IMR-90 (cell line): Measurements from ENCODE around the gene AMIGO1. TPM values are rescaled to one million over a fixed set of nuclear protein-coding genes. Genes with fewer than 3 reads are reported as not detected.
A peak's percentile ranks its signal among the peaks of the same experiment; 100 is the strongest.

ENCODE experiments used
- ATAC-seq: fragments of 200-7000 bp; cut with Tn5 transposase; 2 replicates; pipeline ENCODE4 v1.9.1; 2020; ENCODE audit warnings: low read depth, mild to moderate bottlenecking, moderate library complexity
- BruUV-seq: library from RNA; stranded (reverse); fragments of 400-500 nt; replicated peaks from 2 replicates; lab custom pipeline; 2021; lab: Mats Ljungman, UMichigan
- CTCF ChIA-PET: fragments of 300-600 bp; formaldehyde crosslinking; extraction: SDS; loops from one replicate; lab custom pipeline; 2021; ENCODE audit warnings: antibody characterized with exemption; lab: Yijun Ruan, JAX
- POLR2A ChIA-PET: fragments of 300-600 bp; sonication (Branson Sonifier 250); formaldehyde crosslinking; loops from one replicate; lab custom pipeline; 2022; ENCODE audit warnings: antibody characterized with exemption; ENCODE audit not compliant: unreplicated experiment; lab: Charles Lee
- DNase-seq: peaks from one replicate; pipeline ENCODE4 v3.0.0; 2013
- H2AFZ ChIP-seq: replicated peaks from 2 replicates; pipeline ENCODE3; 2013; ENCODE audit warnings: low read length, mild to moderate bottlenecking; ENCODE audit not compliant: poor library complexity
- H2AK5ac ChIP-seq: 2 replicates; pipeline ENCODE4 v1.6.1; 2013; ENCODE audit warnings: low read depth, low read length, inconsistent platforms
- H2AK9ac ChIP-seq: replicated peaks from 2 replicates; pipeline ENCODE3; 2013; ENCODE audit warnings: mild to moderate bottlenecking, low read depth, low read length, moderate library complexity; ENCODE audit not compliant: poor library complexity
- H2BK120ac ChIP-seq: 2 replicates; pipeline ENCODE4 v1.6.1; 2013; ENCODE audit warnings: low read depth, low read length, inconsistent platforms
- H2BK15ac ChIP-seq: 3 replicates; pipeline ENCODE4 v1.6.1; 2013; ENCODE audit warnings: low read depth, low read length, inconsistent platforms
- H2BK20ac ChIP-seq: 2 replicates; pipeline ENCODE4 v1.6.1; 2013; ENCODE audit warnings: low read depth, mild to moderate bottlenecking, inconsistent platforms, low read length, moderate library complexity
- H2BK5ac ChIP-seq: 2 replicates; pipeline ENCODE4 v1.6.1; 2013; ENCODE audit warnings: mild to moderate bottlenecking, low read depth, low read length, inconsistent platforms; ENCODE audit not compliant: poor library complexity, severe bottlenecking
- H3K14ac ChIP-seq: replicated peaks from 2 replicates; pipeline ENCODE4 v1.6.1; 2013; ENCODE audit warnings: low read depth, low read length, inconsistent platforms
- H3K18ac ChIP-seq: 2 replicates; pipeline ENCODE4 v1.6.1; 2013; ENCODE audit warnings: low read depth, low read length, control low read depth
- H3K23ac ChIP-seq: 2 replicates; pipeline ENCODE4 v1.6.1; 2013; ENCODE audit warnings: low read depth, low read length, inconsistent platforms
- H3K27ac ChIP-seq: 2 replicates; pipeline ENCODE4 v1.5.1; 2013; ENCODE audit warnings: mild to moderate bottlenecking, control low read depth, low read length; ENCODE audit not compliant: insufficient read depth
- H3K27me3 ChIP-seq: 2 replicates; pipeline ENCODE4 v1.6.1; 2013; ENCODE audit warnings: low read length; ENCODE audit not compliant: control insufficient read depth, insufficient read depth
- H3K36me3 ChIP-seq: 2 replicates; pipeline ENCODE4 v1.6.1; 2013; ENCODE audit warnings: low read length, mixed read lengths; ENCODE audit not compliant: control insufficient read depth, insufficient read depth
- H3K4ac ChIP-seq: 2 replicates; pipeline ENCODE4 v1.6.1; 2013; ENCODE audit warnings: low read depth, low read length, inconsistent platforms
- H3K4me1 ChIP-seq: 2 replicates; pipeline ENCODE4 v1.6.1; 2013; ENCODE audit warnings: low read length, mixed read lengths; ENCODE audit not compliant: control insufficient read depth, insufficient read depth
- H3K4me2 ChIP-seq: 2 replicates; pipeline ENCODE4 v1.6.1; 2013; ENCODE audit warnings: low read depth, mild to moderate bottlenecking, control low read depth, low read length, moderate library complexity
- H3K4me3 ChIP-seq: 2 replicates; pipeline ENCODE4 v1.5.1; 2013; ENCODE audit warnings: low read depth, mild to moderate bottlenecking, control low read depth, low read length, moderate library complexity; ENCODE audit not compliant: insufficient read depth
- H3K56ac ChIP-seq: 2 replicates; pipeline ENCODE4 v1.6.1; 2013; ENCODE audit warnings: low read length, inconsistent platforms; ENCODE audit not compliant: insufficient read depth; ENCODE audit errors: extremely low read depth
- H3K79me1 ChIP-seq, 2 experiments: 2 replicates each; pipeline ENCODE4 v1.6.1; 2013; ENCODE audit warnings: low read length in 2 of 2, inconsistent platforms in 1 of 2, low read depth in 1 of 2
- H3K9ac ChIP-seq: 2 replicates; pipeline ENCODE4 v1.6.1; 2013; ENCODE audit warnings: low read depth, low read length, control low read depth
- H3K9me1 ChIP-seq: 2 replicates; pipeline ENCODE4 v1.6.1; 2013; ENCODE audit warnings: low read length, inconsistent platforms; ENCODE audit not compliant: insufficient read depth
- H3K9me3 ChIP-seq: 2 replicates; pipeline ENCODE4 v1.6.1; 2013; ENCODE audit warnings: low read length; ENCODE audit not compliant: control insufficient read depth, insufficient read depth
- H4K20me1 ChIP-seq: 2 replicates; pipeline ENCODE4 v1.6.1; 2013; ENCODE audit warnings: low read length, inconsistent platforms; ENCODE audit not compliant: insufficient read depth
- H4K5ac ChIP-seq: 2 replicates; pipeline ENCODE4 v1.6.1; 2013; ENCODE audit warnings: mild to moderate bottlenecking, low read depth, low read length, control low read depth
- H4K8ac ChIP-seq, 2 experiments: 2 replicates each; pipeline ENCODE4 v1.6.1; 2013; ENCODE audit warnings: low read depth in 2 of 2, low read length in 2 of 2, control low read depth in 1 of 2, inconsistent platforms in 1 of 2
- H4K91ac ChIP-seq: 2 replicates; pipeline ENCODE4 v1.6.1; 2013; ENCODE audit warnings: low read depth, low read length, inconsistent platforms; ENCODE audit not compliant: insufficient read depth
- CTCF ChIP-seq: conservative IDR thresholded peaks from 2 replicates; pipeline ENCODE4 v1.5.1; 2012; ENCODE audit warnings: mild to moderate bottlenecking, low read depth, low read length, improper control_type of control experiment
- FOS ChIP-seq: fragments of 150-350 bp; IDR thresholded peaks from 2 replicates; pipeline ENCODE4 v1.6.1; 2016; ENCODE audit warnings: low read depth, low read length
- MAZ ChIP-seq: IDR thresholded peaks from 2 replicates; pipeline ENCODE4 v1.6.1; 2012; ENCODE audit warnings: low read depth, mild to moderate bottlenecking, low read length, improper control_type of control experiment, moderate library complexity, borderline replicate concordance
- RAD21 ChIP-seq: IDR thresholded peaks from 2 replicates; pipeline ENCODE4 v1.6.1; 2012; ENCODE audit warnings: low read length, improper control_type of control experiment
- SMC3 ChIP-seq: fragments of 150-350 bp; IDR thresholded peaks from 2 replicates; pipeline ENCODE4 v1.6.1; 2016; ENCODE audit warnings: low read depth, mild to moderate bottlenecking, antibody characterized with exemption, low read length, moderate library complexity
- WGBS, 2 experiments: methylation state at CpG; one replicate each; pipeline versions ENCODE4 v1.1.5 to v1.1.7; 2013; ENCODE audit warnings: missing lambda C conversion rate in 2 of 2; ENCODE audit not compliant: insufficient read length in 1 of 2; ENCODE audit errors: extremely low coverage in 2 of 2; 5-methylcytosine and 5-hydroxymethylcytosine counted together
- dilution Hi-C: fragments of 300-500 bp; cut with HindIII; formaldehyde crosslinking; loops from one replicate; pipeline ENCODE4 v1.14.3; 2018; ENCODE audit warnings: low sequenced_read_pairs; ENCODE audit not compliant: unreplicated experiment
- in situ Hi-C: fragments of 300-500 bp; cut with MboI; formaldehyde crosslinking; loops from 3 replicates; pipeline ENCODE4 v1.14.3; 2019; ENCODE audit warnings: low sequenced_read_pairs, inconsistent platforms, mixed read lengths
- intact Hi-C: fragments of 100-400 bp; cut with micrococcal nuclease; formaldehyde crosslinking; loops from 2 replicates; pipeline ENCODE4 v1.10.0; 2022
- polyA plus RNA-seq, 3 experiments: library from polyadenylated mRNA; depleted of rRNA; stranded (reverse); fragments of >200 nt; gene quantifications; 2 replicates each; pipeline ENCODE4 v1.2.3, GENCODE V29; 2012; ENCODE audit warnings: low replicate concordance in 1 of 3
- total RNA-seq: library from RNA; depleted of rRNA; stranded (reverse); fragments of >200 nt; gene quantifications from 2 replicates; pipeline ENCODE4 v1.2.3, GENCODE V29; 2012

Gene AMIGO1
- total and polyA plus RNA-seq, 2 of the 4 experiments (the other 2 are of a cell fraction), result 1.5 to 1.6 TPM

- Histone ChIP-seq H3K14ac (no peak overlapping the region), H3K4me2 (peak overlapping the region; percentile 38), H3K9me3 (no peaks in the 10 kb centered on the region), H3K9ac (no peak overlapping the region), H3K4ac (peak overlapping the region; percentile 83), H4K8ac (peak overlapping the region; percentile 71 to 95), H4K5ac (peak overlapping the region; percentile 67), H3K27ac (peak overlapping the region; percentile 30), H3K18ac (no peak overlapping the region), H2BK5ac (no peak overlapping the region), H3K79me1 (no peaks in the 10 kb centered on the region), H3K9me1 (no peaks in the 10 kb centered on the region; the same call in 1 of the 2 replicates), H4K20me1 (no peaks in the 10 kb centered on the region), H2BK20ac (peak overlapping the region; percentile 31; the same call in 1 of the 2 replicates), H2AFZ (peak overlapping the region; percentile 88), H2BK120ac (peak overlapping the region; percentile 63; the same call in 1 of the 2 replicates), H3K27me3 (peaks cover 5% of the 10 kb centered on the region), H3K4me3 (no peak overlapping the region), H3K56ac (0 out of 2 replicates have a peak overlapping the region, but pooled peaks have one; percentile 1), H2AK5ac (peak overlapping the region; percentile 91), H3K36me3 (no peaks in the 10 kb centered on the region), H4K91ac (peak overlapping the region; percentile 71), H2AK9ac (peak overlapping the region; percentile 89), H3K4me1 (peaks cover 7% of the 10 kb centered on the region), H2BK15ac (peak overlapping the region; percentile 72; the same call in 2 of the 3 replicates), H3K23ac (no peak overlapping the region)
- DNase-seq (peak; percentile 68), ATAC-seq (peak; percentile 95)
- intact Hi-C loops, result loop anchor here (1.0 to 5.0 kb wide), 6 partner anchors 34 to 270 kb away; partner anchors contain the start of genes CYB561D1 and PSMA5
- 17% methylated on average over 1 of the region's 12 CpGs; no CpG with 5 or more reads in 1 of the 2 experiments for WGBS, 2 experiments
- ChIA-PET POLR2A (interaction anchor here (0.6 kb wide), 2 partner anchors 48 to 452 kb away, joined by 3 read pairs; partner anchors contain the start of gene AHCYL1), CTCF (interaction anchor here (0.6 to 3.2 kb wide), 25 partner anchors 9 to 324 kb away, joined by 3 to 75 read pairs (median 3); partner anchors contain the start of genes AMIGO1, ATXN7L2 and CYB561D1)
- in situ Hi-C loops, result loop anchor here (5.0 to 10.0 kb wide), 2 partner anchors 35 to 268 kb away; no protein-coding TSS in a partner anchor
- dilution Hi-C loops, result no loop called here
- BruUV-seq, result no TSS peak
- TF ChIP-seq MAZ (peak; percentile 92), CTCF (peak; percentile 96), FOS (no peak), SMC3 (peak; percentile 91), RAD21 (peak; percentile 92)
Measured at GRCh38 chr1:109532365-109533136, 23.0 kb upstream of the AMIGO1 start.
